ENCODE results near the gene MMRN2.

GRCh38 chr10:86961481-86962091, 4.2 kb upstream of the MMRN2 start:
- TF ChIP-seq EZH2 (IDR thresholded peaks at IDR 0.05; ENCODE audit: insufficient read depth, poor library complexity, severe bottlenecking) (no peak), EZH2phosphoT487 (IDR thresholded peaks at IDR 0.05; ENCODE audit: insufficient read depth, low read depth) (no peak)

Measured in GM23248 (cell line).